GM12873 (cell line): ENCODE results near the gene KCTD17.

Experiments
- TF ChIP-seq, protein P1 (sequence below): IDR thresholded peaks from 2 replicates; pipeline ENCODE4 v1.5.1; 2012; ENCODE audit warnings: low read depth, mild to moderate bottlenecking, moderate library complexity, low read length, control low read depth; ENCODE audit not compliant: insufficient read depth; ENCODE audit errors: missing control alignments

KCTD17 gene

GRCh38 chr22:37054056-37054395, 2.5 kb downstream of the KCTD17 start:
- TF ChIP-seq, protein P1, sequence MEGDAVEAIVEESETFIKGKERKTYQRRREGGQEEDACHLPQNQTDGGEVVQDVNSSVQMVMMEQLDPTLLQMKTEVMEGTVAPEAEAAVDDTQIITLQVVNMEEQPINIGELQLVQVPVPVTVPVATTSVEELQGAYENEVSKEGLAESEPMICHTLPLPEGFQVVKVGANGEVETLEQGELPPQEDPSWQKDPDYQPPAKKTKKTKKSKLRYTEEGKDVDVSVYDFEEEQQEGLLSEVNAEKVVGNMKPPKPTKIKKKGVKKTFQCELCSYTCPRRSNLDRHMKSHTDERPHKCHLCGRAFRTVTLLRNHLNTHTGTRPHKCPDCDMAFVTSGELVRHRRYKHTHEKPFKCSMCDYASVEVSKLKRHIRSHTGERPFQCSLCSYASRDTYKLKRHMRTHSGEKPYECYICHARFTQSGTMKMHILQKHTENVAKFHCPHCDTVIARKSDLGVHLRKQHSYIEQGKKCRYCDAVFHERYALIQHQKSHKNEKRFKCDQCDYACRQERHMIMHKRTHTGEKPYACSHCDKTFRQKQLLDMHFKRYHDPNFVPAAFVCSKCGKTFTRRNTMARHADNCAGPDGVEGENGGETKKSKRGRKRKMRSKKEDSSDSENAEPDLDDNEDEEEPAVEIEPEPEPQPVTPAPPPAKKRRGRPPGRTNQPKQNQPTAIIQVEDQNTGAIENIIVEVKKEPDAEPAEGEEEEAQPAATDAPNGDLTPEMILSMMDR: no peak

DNA sequence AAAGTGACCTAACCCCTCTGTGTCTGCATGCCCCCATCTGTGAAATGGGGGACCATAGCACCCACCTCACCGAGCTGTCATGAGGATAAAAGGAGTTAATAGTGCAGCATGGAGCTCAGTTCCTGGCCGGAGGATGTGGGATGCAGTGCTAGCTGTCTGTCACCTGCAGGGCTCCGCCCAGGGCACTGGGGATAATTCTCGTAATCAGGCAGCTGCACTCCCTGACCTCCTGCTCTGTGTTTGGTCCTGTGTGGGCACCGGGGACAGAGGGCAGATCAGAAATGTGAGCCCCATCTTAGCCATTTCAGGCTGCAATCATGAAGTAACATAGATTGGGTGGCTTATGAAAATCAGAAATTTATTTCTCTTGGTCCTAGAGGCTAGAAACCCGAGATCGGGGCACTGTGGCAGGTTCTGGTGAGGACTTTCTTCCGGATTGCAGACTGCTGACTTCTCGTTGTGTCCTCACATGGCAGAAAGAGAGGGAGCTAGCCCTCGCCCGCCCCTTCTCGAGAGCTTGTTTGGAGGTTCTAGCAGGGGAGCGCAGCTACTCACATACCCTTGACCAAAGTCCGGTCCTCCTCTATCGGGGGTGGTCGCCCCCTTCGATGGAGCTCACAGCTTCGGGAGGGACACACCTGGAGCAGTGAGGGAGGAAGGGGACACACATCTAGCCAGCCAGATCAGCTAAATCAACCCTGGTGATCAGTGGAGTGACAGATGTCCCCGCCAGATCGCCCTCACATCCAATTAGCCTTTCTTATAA, 3.2 kb downstream of the KCTD17 start:
- TF ChIP-seq, protein P1: no peak

GRCh38 chr22:37056246-37056645, 4.7 kb downstream of the KCTD17 start:
- TF ChIP-seq, protein P1: no peak

- TF ChIP-seq, protein P1: no peak
Observed at GRCh38 chr22:37057226-37057625, 5.7 kb downstream of the KCTD17 start.

DNA sequence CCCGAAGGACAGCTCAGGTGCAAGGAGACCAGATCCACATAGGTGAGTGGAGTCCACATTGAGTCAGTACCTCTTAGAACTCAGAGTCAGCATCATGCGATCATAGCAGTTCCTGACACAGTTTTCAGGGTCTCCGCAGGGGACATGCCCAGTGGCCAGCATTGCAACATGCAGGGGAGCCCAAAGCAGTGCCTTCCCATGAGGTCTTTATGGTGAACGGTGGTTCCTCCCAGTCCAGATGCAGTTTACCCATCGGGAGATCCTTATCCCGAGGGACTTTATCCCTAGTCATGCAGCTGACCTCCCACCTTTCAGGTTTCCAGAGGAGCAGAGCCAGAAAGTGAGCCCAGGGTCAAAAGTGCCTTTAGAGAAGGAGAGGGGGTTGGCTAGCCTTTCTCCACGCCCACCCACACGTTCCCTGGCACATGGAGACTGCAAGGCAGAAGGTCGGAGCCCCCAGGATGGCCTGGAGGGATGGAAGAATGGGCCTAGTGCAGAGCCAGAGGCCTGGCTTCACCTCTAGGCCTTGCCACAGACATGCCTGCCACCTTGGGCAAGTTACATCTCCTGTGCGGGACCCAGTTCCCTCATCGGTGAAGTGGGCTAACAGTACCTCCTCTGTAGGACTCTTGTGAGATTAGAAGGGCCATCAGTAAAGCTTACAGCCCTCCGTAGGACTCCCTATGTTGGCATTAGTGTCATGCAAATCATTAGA, 6.4 kb downstream of the KCTD17 start:
- TF ChIP-seq, protein P1: no peak

DNA sequence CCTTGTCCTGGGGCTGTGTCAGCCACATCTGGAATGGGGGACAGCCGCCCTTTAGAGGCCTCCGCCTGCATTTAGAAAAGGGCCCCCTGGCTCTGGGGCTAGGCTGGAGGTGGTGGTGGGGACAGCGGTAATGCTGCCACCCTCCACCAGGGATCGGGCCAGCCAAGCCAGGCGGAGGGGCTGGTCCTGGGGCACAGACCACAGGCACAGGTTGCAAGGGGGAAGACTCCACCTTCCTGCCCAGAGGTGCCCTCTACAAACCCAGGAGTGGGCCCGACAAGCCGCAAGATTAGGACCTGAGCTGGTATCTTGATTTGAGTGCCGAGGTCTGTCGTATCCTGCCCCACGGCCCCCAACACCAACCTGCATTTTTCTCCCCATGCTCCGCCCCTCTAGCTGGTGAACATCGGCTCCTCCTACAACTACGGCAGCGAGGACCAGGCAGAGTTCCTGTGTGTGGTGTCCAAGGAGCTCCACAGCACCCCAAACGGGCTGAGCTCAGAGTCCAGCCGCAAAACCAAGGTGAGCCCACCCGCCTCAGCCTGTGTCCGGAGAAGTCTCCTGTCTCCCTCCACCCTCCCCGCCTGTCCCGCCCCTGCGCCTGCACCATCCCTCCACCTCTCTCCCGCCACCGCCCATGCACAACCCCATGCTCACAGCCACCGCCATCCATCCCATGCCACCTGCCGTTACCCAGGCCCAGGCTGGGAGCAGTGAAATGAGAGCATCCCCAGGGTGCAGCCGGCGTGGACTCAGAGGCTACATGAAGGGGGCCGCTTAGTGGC, 7.6 kb downstream of the KCTD17 start:
- TF ChIP-seq, protein P1: peak; percentile 9
